ENCODE results near the gene EXOC6B.
"Not testable (repeated sequence)": the region's sequence is repeated elsewhere in the genome, so short reads cannot be mapped to it uniquely, and the experiment has no call there.

The EXOC6B gene

GRCh38 chr2:72669121-72669520 is 156.7 kb downstream of the EXOC6B start:
- no peak for DNase-seq (ENCODE audit: extremely low spot score)
- TF ChIP-seq CTCF (IDR thresholded peaks at IDR 0.05; ENCODE audit: control extremely low read depth, extremely low read depth, low read depth, missing control alignments) = no peak
- POLR2A ChIA-PET = no interaction called here
- CTCF ChIA-PET = no interaction called here

- no peak for DNase-seq (ENCODE audit: extremely low spot score)
- POLR2A ChIA-PET = no interaction called here
- TF ChIP-seq CTCF (IDR thresholded peaks at IDR 0.05; ENCODE audit: control extremely low read depth, extremely low read depth, low read depth, missing control alignments) = no peak
- CTCF ChIA-PET = no interaction called here
Measured at GRCh38 chr2:72668647-72669046, 157.2 kb downstream of the EXOC6B start.

- ChIA-PET CTCF (interaction anchor here (1.4 kb wide), 1 partner anchor 10 kb away, joined by 3 read pairs; no protein-coding TSS in a partner anchor), POLR2A (no interaction called here)
- no peak for DNase-seq (ENCODE audit: extremely low spot score)
- no peak for TF ChIP-seq CTCF (IDR thresholded peaks at IDR 0.05; ENCODE audit: control extremely low read depth, extremely low read depth, low read depth, missing control alignments)
Measured at GRCh38 chr2:72665448-72665847, 160.4 kb downstream of the EXOC6B start.

GRCh38 chr2:72661985-72662384 is 163.8 kb downstream of the EXOC6B start:
- ChIA-PET POLR2A (no interaction called here), CTCF (no interaction called here)
- no peak for DNase-seq (ENCODE audit: extremely low spot score)
- no peak for TF ChIP-seq CTCF (IDR thresholded peaks at IDR 0.05; ENCODE audit: control extremely low read depth, extremely low read depth, low read depth, missing control alignments)

- no peak for DNase-seq (ENCODE audit: extremely low spot score)
- POLR2A ChIA-PET = no interaction called here
- CTCF ChIA-PET = interaction anchor here (1.2 to 1.3 kb wide), 2 partner anchors 18 to 29 kb away, joined by 3 to 4 read pairs; no protein-coding TSS in a partner anchor
Measured at GRCh38 chr2:72649810-72650209, 176.0 kb downstream of the EXOC6B start.

GRCh38 chr2:72641221-72641620 is 184.6 kb downstream of the EXOC6B start:
- CTCF ChIA-PET = interaction anchor here (1.3 to 1.4 kb wide), 2 partner anchors 10 to 221 kb away, joined by 3 to 4 read pairs; no protein-coding TSS in a partner anchor
- DNase-seq (ENCODE audit: extremely low spot score); POLR2A ChIA-PET: not testable (repeated sequence)

More at GRCh38 chr2:72649810-72650209, 176.0 kb downstream of the EXOC6B start:
- TF ChIP-seq CTCF (IDR thresholded peaks at IDR 0.05; ENCODE audit: control extremely low read depth, extremely low read depth, low read depth, missing control alignments) = no peak

GRCh38 chr2:72638600-72639211 is 187.1 kb downstream of the EXOC6B start:
- TF ChIP-seq CTCF (IDR thresholded peaks at IDR 0.05; ENCODE audit: control extremely low read depth, extremely low read depth, low read depth, missing control alignments) = no peak
- no peak for DNase-seq (ENCODE audit: extremely low spot score)
- ChIA-PET POLR2A (no interaction called here), CTCF (interaction anchor here (1.3 kb wide), 1 partner anchor 34 kb away, joined by 4 read pairs; no protein-coding TSS in a partner anchor)

Measured in GM10248 (cell line).